A549 (cell line): ENCODE results near the gene POM121L12. TPM values are rescaled to one million over a fixed set of nuclear protein-coding genes. Genes with fewer than 3 reads are reported as not detected.

ENCODE experiments used
- ATAC-seq, 2 experiments: fragments of 200-7000 bp in 1 of 2; fragments of >200 bp in 1 of 2; cut with Nextera tagmentation in 1 of 2; cut with Tn5 transposase in 1 of 2; 3 replicates each; pipeline versions ENCODE4 v1.8.0 to v1.9.1; 2018 to 2020; ENCODE audit warnings: mild to moderate bottlenecking in 1 of 2, moderate library complexity in 1 of 2
- CTCF ChIA-PET: fragments of 300-600 bp; sonication (Branson Sonifier 250); formaldehyde crosslinking; extraction: SDS; loops from one replicate; lab custom pipeline; 2021; ENCODE audit warnings: antibody characterized with exemption, inconsistent platforms; lab: Yijun Ruan, JAX
- POLR2A ChIA-PET: fragments of 350-600 bp; formaldehyde crosslinking; extraction: SDS; loops from one replicate; lab custom pipeline; 2021; ENCODE audit warnings: antibody characterized with exemption, inconsistent platforms; lab: Yijun Ruan, JAX
- DNase-seq, 2 experiments: peaks; one replicate each; pipeline versions ENCODE4 v3.0.0 to v3.0.0-alpha.2; 2011 to 2016; ENCODE audit warnings: low read depth in 1 of 2, low spot score in 1 of 2
- FAIRE-seq: peaks from 2 replicates; lab custom pipeline; 2011; peaks lifted over from hg19 to GRCh38; lab: Jason Lieb, UNC
- H3K27ac ChIP-seq, 2 experiments: fragments of >200 bp; sonication (Bioruptor Twin); formaldehyde crosslinking; 3 replicates each; pipeline ENCODE4 v1.5.1; 2016 to 2017
- H3K4me1 ChIP-seq: fragments of >200 bp; sonication (Bioruptor Twin); formaldehyde crosslinking; 3 replicates; pipeline ENCODE4 v1.6.1; 2016
- H3K4me2 ChIP-seq: fragments of >200 bp; sonication (Bioruptor Twin); formaldehyde crosslinking; 3 replicates; pipeline ENCODE4 v1.6.1; 2016
- H3K4me3 ChIP-seq: fragments of >200 bp; sonication (Bioruptor Twin); formaldehyde crosslinking; 3 replicates; pipeline ENCODE4 v1.5.1; 2016
- H3K9me3 ChIP-seq: fragments of >200 bp; sonication (Bioruptor Twin); formaldehyde crosslinking; 3 replicates; pipeline ENCODE4 v1.6.1; 2016
- CBX2 ChIP-seq: fragments of 200-600 bp; sonication (generic); IDR thresholded peaks from 2 replicates; pipeline ENCODE4 v1.6.1; 2016; ENCODE audit warnings: low read depth, mild to moderate bottlenecking, borderline replicate concordance
- EP300 ChIP-seq, 2 experiments: fragments of >200 bp; sonication (Bioruptor Twin); formaldehyde crosslinking; IDR thresholded peaks; 2 replicates in 1 of 2; 3 replicates in 1 of 2; pipeline ENCODE4 v1.6.1; 2016 to 2017
- FOXS1 ChIP-seq: fragments of 250-450 bp; sonication (Bioruptor Pico); IDR thresholded peaks from 2 replicates; pipeline ENCODE4 v1.5.0; 2020; ENCODE audit warnings: mild to moderate bottlenecking, moderate library complexity
- HEYL ChIP-seq: fragments of 250-450 bp; sonication (Bioruptor Pico); IDR thresholded peaks from 2 replicates; pipeline ENCODE4 v1.8.0; 2021; ENCODE audit warnings: mild to moderate bottlenecking, moderate library complexity
- HOXB13 ChIP-seq: fragments of 250-450 bp; sonication (Bioruptor Pico); IDR thresholded peaks from 2 replicates; pipeline ENCODE4 v1.5.0; 2020; ENCODE audit warnings: low read depth, mild to moderate bottlenecking, moderate library complexity
- HOXB5 ChIP-seq: fragments of 250-450 bp; sonication (Bioruptor Pico); IDR thresholded peaks from 2 replicates; pipeline ENCODE4 v1.5.0; 2020; ENCODE audit warnings: mild to moderate bottlenecking, moderate library complexity
- KDM1A ChIP-seq: fragments of 200-600 bp; sonication (generic); IDR thresholded peaks from 2 replicates; pipeline ENCODE4 v1.6.1; 2016; ENCODE audit warnings: low read depth, mild to moderate bottlenecking
- MAFK ChIP-seq: fragments of 450-650 bp; IDR thresholded peaks from 2 replicates; pipeline ENCODE4 v1.6.1; 2014; ENCODE audit not compliant: partially characterized antibody
- MAZ ChIP-seq: fragments of 150-350 bp; IDR thresholded peaks from 2 replicates; pipeline ENCODE4 v1.6.1; 2014; ENCODE audit warnings: antibody characterized with exemption, low read depth, low read length, borderline replicate concordance
- NR3C1 ChIP-seq: fragments of >200 bp; sonication (Bioruptor Twin); formaldehyde crosslinking; IDR thresholded peaks from 3 replicates; pipeline ENCODE4 v1.6.1; 2017
- PBX3 ChIP-seq: IDR thresholded peaks from 2 replicates; pipeline ENCODE4 v1.6.1; 2012
- PHF8 ChIP-seq: fragments of 200-600 bp; sonication (generic); IDR thresholded peaks from 2 replicates; pipeline ENCODE4 v1.6.1; 2016; ENCODE audit warnings: low read depth, mild to moderate bottlenecking, antibody characterized with exemption, moderate library complexity, borderline replicate concordance
- RAD21 ChIP-seq, 2 experiments: fragments of >200 bp in 1 of 2; sonication (Bioruptor Twin) in 1 of 2; formaldehyde crosslinking in 1 of 2; IDR thresholded peaks in 1 of 2; conservative IDR thresholded peaks in 1 of 2; 2 replicates in 1 of 2; 3 replicates in 1 of 2; pipeline ENCODE4 v1.6.1; 2012 to 2018; ENCODE audit warnings: inconsistent platforms in 1 of 2
- REST ChIP-seq: fragments of 200-600 bp; sonication (generic); IDR thresholded peaks from 2 replicates; pipeline ENCODE4 v1.6.1; 2016; ENCODE audit warnings: antibody characterized with exemption, mild to moderate bottlenecking, moderate library complexity
- RNF2 ChIP-seq: fragments of 200-600 bp; sonication (generic); IDR thresholded peaks from 2 replicates; pipeline ENCODE4 v1.6.1; 2016; ENCODE audit warnings: low read depth, mild to moderate bottlenecking, antibody characterized with exemption, moderate library complexity, borderline replicate concordance
- TP53 ChIP-seq: fragments of 250-450 bp; sonication (Bioruptor Pico); IDR thresholded peaks from 2 replicates; pipeline ENCODE4 v1.5.0; 2021; ENCODE audit warnings: mild to moderate bottlenecking, moderate library complexity
- ZSCAN20 ChIP-seq: fragments of 250-450 bp; sonication (Bioruptor Pico); IDR thresholded peaks from 2 replicates; pipeline ENCODE4 v1.8.0; 2022; ENCODE audit warnings: mild to moderate bottlenecking, moderate library complexity
- WGBS: methylation state at CpG from one replicate; pipeline ENCODE4 v1.1.6; 2017; ENCODE audit errors: missing lambda C conversion rate; 5-methylcytosine and 5-hydroxymethylcytosine counted together
- polyA minus RNA-seq: library from RNA; depleted of rRNA, polyadenylated mRNA; stranded (reverse); fragments of >200 nt; gene quantifications from 2 replicates; pipeline ENCODE4 v1.2.3, GENCODE V29; 2011; rRNA and poly(A)+ RNA removed
- polyA plus RNA-seq, 4 experiments: library from polyadenylated mRNA; depleted of rRNA in 3 of 4; stranded (reverse); fragments of >200 nt; fragmentation: RNase III in 1 of 4; extraction: RNeasy Plus Mini Kit Qiagen cat#74134 plus additional on column Dnase treatment in 1 of 4; gene quantifications; 2 replicates in 3 of 4; 3 replicates in 1 of 4; pipeline ENCODE4 v1.2.3, GENCODE V29; 2011 to 2017
- TF ChIP-seq, protein P1 (sequence below): fragments of >200 bp; sonication (Bioruptor Twin); formaldehyde crosslinking; IDR thresholded peaks from 2 replicates; pipeline ENCODE4 v1.6.1; 2016

The POM121L12 gene
- polyA plus RNA-seq (2011; rRNA removed) (not detected in 2 replicates), polyA plus RNA-seq (2017; fragmentation: RNase III; extraction: RNeasy Plus Mini Kit Qiagen cat#74134 plus additional on column Dnase treatment) (not detected in 3 replicates), polyA minus RNA-seq (not detected in 2 replicates)
- polyA plus RNA-seq (2012; cell fraction: cytosol; rRNA removed) = not detected in 2 replicates
- not detected in 2 replicates for polyA plus RNA-seq (2012; cell fraction: nucleus; rRNA removed)

DNA sequence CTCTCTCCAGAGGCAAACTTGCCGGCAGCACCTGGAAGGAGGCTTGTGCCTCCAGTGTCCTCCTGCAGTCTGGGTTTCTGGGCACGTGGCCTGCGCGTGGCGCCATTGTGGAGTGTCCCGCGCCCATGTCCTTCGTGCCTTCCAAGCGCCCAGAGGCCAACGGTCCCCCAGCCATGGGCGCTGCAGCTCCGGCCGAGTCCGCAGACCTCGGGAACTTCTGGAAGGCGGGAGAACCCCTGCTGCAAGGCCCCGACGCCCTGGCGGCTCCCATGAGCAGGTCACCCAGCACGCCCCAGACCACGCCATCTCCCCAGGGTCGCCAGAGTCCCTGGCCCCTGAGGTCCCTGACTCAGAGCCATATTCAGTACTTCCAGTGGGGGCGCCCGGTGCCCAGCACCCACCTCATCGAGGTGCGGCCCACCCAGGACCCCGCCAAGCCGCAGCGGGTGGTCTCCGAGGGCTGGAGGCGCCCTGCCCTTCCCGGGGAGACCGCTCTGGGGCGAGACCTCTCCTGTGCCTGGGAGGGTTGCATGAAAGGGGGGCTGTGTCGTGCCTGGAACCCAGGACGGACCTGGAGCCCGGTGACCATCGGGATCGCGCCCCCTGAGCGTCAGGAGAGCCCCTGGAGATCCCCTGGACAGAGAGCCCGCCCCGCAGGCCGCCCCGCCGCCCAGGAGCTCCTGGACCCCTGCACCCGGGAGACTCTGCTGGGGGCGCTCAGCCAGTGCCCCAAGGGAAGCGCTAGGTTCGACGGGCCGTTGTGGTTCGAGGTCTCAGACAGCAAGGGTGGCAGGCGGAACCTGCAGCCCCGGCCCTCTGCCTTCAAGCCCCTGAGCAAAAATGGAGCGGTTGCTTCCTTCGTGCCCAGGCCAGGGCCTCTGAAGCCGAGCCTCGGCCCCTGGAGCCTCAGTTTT is at the start of gene POM121L12:
Gene POM121L12, plus strand, starts transcription at position 135 of the 914 bp plus-strand sequence. Its CDS starts 39 bp downstream, at position 174.
- ChIA-PET POLR2A (no interaction called here), CTCF (no interaction called here)
- Histone ChIP-seq H3K4me1 (no peaks in the 10 kb centered on the region), H3K9me3 (no peaks in the 10 kb centered on the region; the same call in 2 of the 3 replicates), H3K4me2 (no peak within 1 kb of the TSS), H3K27ac (no peak within 1 kb of the TSS), H3K4me3 (no peak within 1 kb of the TSS)
- ATAC-seq (no peak), FAIRE-seq (no peak), DNase-seq (no peak)
- TF ChIP-seq FOXS1 (CRISPR knock-in tag) (no peak), HOXB13 (CRISPR knock-in tag) (no peak), PHF8 (no peak)
- WGBS = 32% methylated on average over 29 of the region's 59 CpGs

DNA sequence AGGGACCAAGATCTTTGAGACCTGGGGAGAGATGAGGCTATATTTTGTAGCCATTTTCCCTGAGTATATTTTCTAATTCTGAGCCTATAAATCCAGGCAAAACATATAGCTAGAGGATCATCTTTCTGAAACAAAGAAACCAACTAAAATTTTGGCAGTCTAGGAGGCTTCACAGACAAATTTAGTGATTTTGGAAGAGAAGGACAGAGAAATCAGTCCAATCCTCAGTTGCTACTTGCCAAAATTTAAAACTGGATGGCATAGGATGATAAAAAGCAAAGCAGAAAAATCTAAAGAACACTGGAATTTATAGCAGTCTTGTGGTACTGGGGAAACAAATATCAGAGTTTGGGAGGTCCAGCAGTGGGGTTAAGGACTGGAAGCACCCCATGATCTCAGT is 43.4 kb upstream of the POM121L12 start:
- POLR2A ChIA-PET = no interaction called here
- no peaks in the 10 kb centered on the region for H3K9me3 ChIP-seq

GRCh38 chr7:52992479-52993162 is 42.8 kb upstream of the POM121L12 start:
- Histone ChIP-seq H3K4me1 (no peaks in the 10 kb centered on the region), H3K27ac (no peak overlapping the region), H3K4me3 (no peak overlapping the region), H3K4me2 (no peak overlapping the region), H3K9me3 (no peaks in the 10 kb centered on the region)
- FAIRE-seq = no peak
- TF ChIP-seq, protein P1, sequence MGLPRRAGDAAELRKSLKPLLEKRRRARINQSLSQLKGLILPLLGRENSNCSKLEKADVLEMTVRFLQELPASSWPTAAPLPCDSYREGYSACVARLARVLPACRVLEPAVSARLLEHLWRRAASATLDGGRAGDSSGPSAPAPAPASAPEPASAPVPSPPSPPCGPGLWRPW = no peak
- TF ChIP-seq MAZ (no peak), ZSCAN20 (no peak), HEYL (CRISPR knock-in tag) (no peak), RNF2 (no peak), PBX3 (no peak), MAFK (no peak), NR3C1 (no peak), REST (no peak), RAD21 (conservative IDR thresholded peaks at IDR 0.05 in 1 of 2, IDR thresholded peaks at IDR 0.05 in 1 of 2) (no peak), EP300 (IDR thresholded peaks at IDR 0.05) (no peak), TP53 (CRISPR knock-in tag) (no peak), KDM1A (no peak), HOXB5 (no peak)
- ChIA-PET CTCF (no interaction called here), POLR2A (no interaction called here)
- ATAC-seq = no peak
- no peak for DNase-seq
- WGBS = 28% methylated on average over 4 of the region's 4 CpGs

More for the DNA sequence above, 43.4 kb upstream of the POM121L12 start:
- no peak for TF ChIP-seq CBX2
- CTCF ChIA-PET = no interaction called here
- H3K4me3 ChIP-seq = no peak overlapping the region
- no peak for FAIRE-seq
- no peak overlapping the region for H3K27ac ChIP-seq
- no peak for DNase-seq
- H3K4me2 ChIP-seq = no peak overlapping the region
- H3K4me1 ChIP-seq = no peaks in the 10 kb centered on the region
- ATAC-seq = no peak
